ENCODE data around the gene KRIT1.

DNA sequence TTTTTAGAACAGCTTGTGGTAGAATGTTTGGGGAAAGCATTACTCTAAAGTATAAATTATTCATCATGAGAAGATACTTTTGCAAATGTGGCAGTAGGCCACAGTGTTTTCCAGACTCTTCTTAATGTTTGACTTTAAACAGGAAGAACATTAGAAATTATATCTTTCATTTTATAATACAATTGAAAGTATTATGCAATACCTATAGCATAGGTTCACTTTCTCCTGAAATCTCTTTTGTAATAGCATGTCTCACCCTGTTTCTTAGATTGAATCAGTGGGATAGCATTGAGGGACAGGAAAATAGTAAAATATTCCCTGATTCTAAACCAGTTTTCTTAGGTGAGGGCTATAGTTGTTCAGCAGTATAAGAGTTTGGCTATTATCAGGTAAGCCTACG lies 23.2 kb upstream of the KRIT1 start:
- TF ChIP-seq ZNF384 (IDR thresholded peaks at IDR 0.05) = no peak
- TF ChIP-seq FOXK2 (IDR thresholded peaks at IDR 0.05) = no peak
- TF ChIP-seq CTBP1 (IDR thresholded peaks at IDR 0.05; ENCODE audit: borderline replicate concordance) = no peak
- no peak for TF ChIP-seq SP1 (IDR thresholded peaks at IDR 0.05)
- TF ChIP-seq BHLHE40 (IDR thresholded peaks at IDR 0.05; ENCODE audit: borderline replicate concordance) = no peak
- TF ChIP-seq ELF4 (IDR thresholded peaks at IDR 0.05) = no peak
- TF ChIP-seq TARDBP (IDR thresholded peaks at IDR 0.05) = no peak

Data from HEK293T (cell line).